RWPE1 (cell line): ENCODE data around the gene ESPL1.
A peak's percentile ranks its signal among the peaks of the same experiment; 100 is the strongest.

Source experiments
- CTCF ChIA-PET: fragments of 350-600 bp; sonication (Branson Sonifier 250); formaldehyde crosslinking; extraction: SDS; loops from one replicate; lab custom pipeline; 2021; lab: Yijun Ruan, JAX
- POLR2A ChIA-PET: fragments of 400-600 bp; formaldehyde crosslinking; extraction: SDS; loops from one replicate; lab custom pipeline; 2020; ENCODE audit warnings: antibody characterized with exemption; ENCODE audit not compliant: low non-redundant PET; lab: Yijun Ruan, JAX
- DNase-seq: peaks from one replicate; pipeline ENCODE4 v3.0.0; 2012; ENCODE audit warnings: low spot score
- H3K27ac ChIP-seq: fragments of 450-650 bp; 2 replicates; pipeline ENCODE4 v1.5.1; 2017
- CTCF ChIP-seq: fragments of 450-650 bp; conservative IDR thresholded peaks from 2 replicates; pipeline ENCODE4 v1.5.1; 2017; ENCODE audit warnings: low read depth, mild to moderate bottlenecking

Gene ESPL1

GRCh38 chr12:53267306-53267998 lies 647 bp upstream of the ESPL1 start:
- ChIA-PET POLR2A (no interaction called here), CTCF (interaction anchor here (0.6 to 2.8 kb wide), 8 partner anchors 16 to 201 kb away, joined by 3 to 25 read pairs (median 4); a partner anchor contains a TSS)
- DNase-seq, result no peak
- peak overlapping the region; percentile 77 for H3K27ac ChIP-seq
- TF ChIP-seq CTCF, result no peak

- peak; percentile 14 for DNase-seq
- ChIA-PET POLR2A (no interaction called here), CTCF (interaction anchor here (0.5 to 2.8 kb wide), 9 partner anchors 10 to 153 kb away, joined by 3 to 25 read pairs (median 4); a partner anchor contains a TSS)
- H3K27ac ChIP-seq, result peak overlapping the region; percentile 77
- TF ChIP-seq CTCF, result no peak
Observed at GRCh38 chr12:53268630-53269562, 797 bp downstream of the ESPL1 start.

- CTCF ChIA-PET, result interaction anchor here (0.5 kb wide), 1 partner anchor 13 kb away, joined by 3 read pairs; no protein-coding TSS in a partner anchor
- POLR2A ChIA-PET, result no interaction called here
- no peak for DNase-seq
- no peak for TF ChIP-seq CTCF
- H3K27ac ChIP-seq, result 0 out of 2 replicates have a peak overlapping the region, but pooled peaks have one; percentile 12
Observed at GRCh38 chr12:53274445-53274844, 6.3 kb downstream of the ESPL1 start.

- no peak overlapping the region; the same call in 1 of the 2 replicates for H3K27ac ChIP-seq
- no peak for TF ChIP-seq CTCF
- POLR2A ChIA-PET, result no interaction called here
- CTCF ChIA-PET, result interaction anchor here (0.6 to 1.6 kb wide), 3 partner anchors 25 to 223 kb away, joined by 4 to 5 read pairs (median 4); a partner anchor contains a TSS
- DNase-seq, result no peak
Observed at GRCh38 chr12:53276511-53276910, 8.4 kb downstream of the ESPL1 start.

GRCh38 chr12:53277981-53278380 lies 9.9 kb downstream of the ESPL1 start:
- no peak for TF ChIP-seq CTCF
- POLR2A ChIA-PET, result interaction anchor here (0.5 kb wide), 2 partner anchors 27 to 223 kb away, joined by 3 to 4 read pairs; partner anchors contain the start of gene TARBP2
- CTCF ChIA-PET, result interaction anchor here (0.6 to 1.6 kb wide), 2 partner anchors 27 to 47 kb away, joined by 4 read pairs; a partner anchor contains a TSS
- DNase-seq, result no peak
- H3K27ac ChIP-seq, result no peak overlapping the region
